ENCODE data around the gene SDF2L1.
"Not testable (repeated sequence)": the region's sequence is repeated elsewhere in the genome, so short reads cannot be mapped to it uniquely, and the experiment has no call there.

SDF2L1 gene

DNA sequence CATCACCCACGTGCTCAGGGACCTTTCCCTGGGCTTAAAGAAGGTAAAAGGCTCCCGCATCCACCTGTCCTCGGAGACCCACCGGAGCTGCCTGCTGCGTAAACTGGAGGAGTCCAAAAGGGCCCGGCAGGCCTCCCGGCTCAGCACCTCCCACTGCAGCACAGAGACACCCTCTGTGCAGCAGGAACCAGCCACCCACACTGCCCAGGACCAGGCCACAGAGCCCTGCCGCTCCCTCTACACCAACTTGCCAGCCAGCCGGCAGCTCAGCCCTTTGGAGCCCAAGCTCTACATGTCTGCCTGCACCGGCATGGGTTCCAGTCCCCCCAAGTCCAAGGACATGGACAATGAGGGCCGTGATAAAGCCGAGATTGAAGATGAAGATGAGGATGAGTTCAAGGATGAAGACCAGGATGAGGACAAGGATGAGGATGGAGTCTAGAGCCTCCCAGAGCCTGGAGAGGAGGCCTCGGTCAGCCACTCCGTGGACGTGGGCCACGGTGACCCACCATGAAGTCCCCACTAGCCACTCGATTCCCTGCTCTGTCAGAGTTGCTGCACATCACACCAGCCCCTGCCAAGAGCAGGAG, 5.4 kb upstream of the SDF2L1 start:
- DNase-seq (ENCODE audit: low read depth) = no peak

GRCh38 chr22:21637450-21637849, 4.7 kb upstream of the SDF2L1 start:
- not testable (repeated sequence) for DNase-seq (ENCODE audit: low read depth)

DNA sequence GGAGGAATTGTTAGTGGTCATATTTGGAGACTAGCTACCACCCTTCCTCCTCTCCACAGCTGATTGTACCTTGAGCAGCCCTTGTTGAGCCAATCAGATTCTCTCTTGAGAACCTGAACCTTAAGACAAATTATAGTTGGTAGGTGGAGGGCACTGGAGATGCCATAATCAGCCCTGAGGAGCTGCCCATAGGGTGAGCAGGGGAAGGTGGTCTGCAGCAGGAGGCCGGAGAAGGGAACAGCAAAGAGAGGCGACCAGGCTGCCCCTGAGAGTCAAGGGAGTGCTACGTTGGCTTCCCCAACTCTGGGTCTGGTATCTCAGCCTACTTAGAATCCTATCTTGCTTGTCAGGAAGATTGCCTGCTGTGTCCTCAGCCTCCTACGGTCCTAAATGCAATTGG, 2.7 kb upstream of the SDF2L1 start:
- DNase-seq (ENCODE audit: low read depth) = no peak

GRCh38 chr22:21640810-21641209, 1.3 kb upstream of the SDF2L1 start:
- no peak for DNase-seq (ENCODE audit: low read depth)

DNA sequence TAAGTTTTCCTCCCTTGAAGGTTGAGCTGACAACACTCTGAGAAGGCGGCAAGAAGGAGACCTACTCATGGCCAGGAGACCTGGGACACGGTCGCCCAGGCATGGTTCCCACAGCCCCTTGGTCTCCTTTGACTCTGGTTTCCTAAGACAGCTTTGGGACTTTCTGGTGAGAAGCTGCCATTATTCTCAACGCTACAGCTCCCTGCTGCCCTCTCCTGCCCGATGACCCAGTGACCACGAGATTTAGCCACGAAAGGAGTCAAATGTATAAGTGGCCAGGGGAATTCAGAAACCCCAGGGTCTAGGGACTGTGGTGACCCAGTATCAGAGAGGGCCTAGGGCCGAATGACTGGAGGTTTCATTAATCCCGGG, 699 bp upstream of the SDF2L1 start:
- no peak for DNase-seq (ENCODE audit: low read depth)

GRCh38 chr22:21642584-21643448, 714 bp downstream of the SDF2L1 start:
- DNase-seq (ENCODE audit: low read depth) = peak; percentile 36

GRCh38 chr22:21643533-21644357, 1.6 kb downstream of the SDF2L1 start:
- no peak for DNase-seq (ENCODE audit: low read depth)

DNA sequence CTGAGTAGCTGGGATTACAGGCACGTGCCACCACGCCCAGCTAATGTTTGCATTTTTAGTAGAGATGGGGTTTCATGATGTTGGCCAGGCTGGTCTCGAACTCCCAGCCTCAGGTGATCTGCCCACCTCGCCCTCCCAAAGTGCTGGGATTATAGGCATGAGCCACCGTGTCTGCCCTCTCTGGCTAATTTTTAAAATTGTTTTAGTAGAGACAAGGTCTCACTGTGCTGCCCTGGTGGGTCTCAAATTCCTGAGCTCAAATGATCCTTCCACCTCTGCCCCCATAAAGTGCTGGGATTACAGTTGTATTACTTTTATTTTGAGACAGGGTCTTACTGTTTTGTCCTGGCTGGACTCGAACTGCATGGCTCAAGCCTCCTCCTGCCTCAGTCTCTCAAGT, 3.4 kb downstream of the SDF2L1 start:
- DNase-seq (ENCODE audit: low read depth) = not testable (repeated sequence)

DNA sequence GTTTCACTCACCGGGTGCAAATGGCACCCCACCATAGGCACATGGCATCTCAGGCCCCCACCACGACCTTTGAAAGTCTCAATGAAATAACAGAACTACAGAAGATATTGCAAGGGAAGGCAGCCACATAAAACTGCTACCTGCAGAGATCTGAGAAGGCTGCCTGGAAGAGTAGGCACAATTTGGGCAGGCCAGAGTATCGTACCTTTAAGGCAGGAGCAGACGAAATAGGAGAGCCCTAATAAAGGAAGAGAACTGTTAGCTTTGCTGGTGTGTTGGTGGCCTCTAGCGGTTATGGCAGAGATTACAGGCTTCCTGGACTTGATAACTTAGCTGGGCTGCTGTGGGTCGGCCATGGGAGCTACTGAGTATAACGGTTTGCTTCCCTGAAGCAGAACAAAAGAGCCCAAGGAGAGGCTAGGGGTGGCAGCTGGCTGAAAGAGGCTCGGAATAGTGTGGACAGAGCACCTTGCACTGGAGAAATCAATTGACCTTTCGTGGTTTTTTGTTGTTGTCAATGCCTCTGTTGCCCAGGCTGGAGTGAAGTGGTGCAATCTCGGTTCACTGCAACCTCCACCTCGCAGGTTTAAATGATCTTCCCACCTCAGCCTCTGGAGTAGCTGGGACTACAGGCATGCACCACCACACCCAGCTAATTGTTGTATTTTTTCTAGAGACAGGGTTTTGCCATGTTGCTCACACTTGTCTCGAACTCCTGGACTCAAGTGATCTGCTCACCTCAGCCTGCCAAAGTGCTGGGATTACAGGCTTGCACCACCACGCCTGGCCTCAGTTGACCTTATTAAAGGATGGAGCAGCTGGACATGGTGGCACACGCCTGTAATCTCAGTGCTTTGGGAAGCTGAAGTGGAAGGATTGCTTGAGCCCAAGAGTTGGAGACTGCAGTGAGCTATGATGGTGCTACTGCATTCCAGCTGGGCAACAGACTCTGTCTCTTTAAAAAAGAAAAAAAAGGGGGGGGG, 4.8 kb downstream of the SDF2L1 start:
- peak; percentile 47 for DNase-seq (ENCODE audit: low read depth)

DNA sequence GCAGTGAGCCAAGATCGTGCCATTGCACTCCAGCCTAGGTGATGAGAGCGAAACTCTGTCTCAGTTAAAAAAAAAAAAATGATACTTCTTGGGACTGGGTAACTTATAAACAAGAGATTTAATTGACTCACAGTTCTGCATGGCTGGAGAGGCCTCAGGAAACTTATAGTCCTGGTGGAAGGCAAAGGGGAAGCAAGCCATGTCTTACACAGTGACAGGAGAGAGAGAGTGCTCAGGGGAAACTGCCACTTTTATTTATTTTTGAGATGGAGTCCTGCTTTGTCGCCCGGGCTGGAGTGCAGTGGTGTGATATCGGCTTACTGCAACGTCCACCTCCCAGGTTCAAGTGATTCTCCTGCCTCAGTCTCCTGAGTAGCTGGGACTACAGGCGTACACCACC, 8.2 kb downstream of the SDF2L1 start:
- DNase-seq (ENCODE audit: low read depth) = no peak

DNA sequence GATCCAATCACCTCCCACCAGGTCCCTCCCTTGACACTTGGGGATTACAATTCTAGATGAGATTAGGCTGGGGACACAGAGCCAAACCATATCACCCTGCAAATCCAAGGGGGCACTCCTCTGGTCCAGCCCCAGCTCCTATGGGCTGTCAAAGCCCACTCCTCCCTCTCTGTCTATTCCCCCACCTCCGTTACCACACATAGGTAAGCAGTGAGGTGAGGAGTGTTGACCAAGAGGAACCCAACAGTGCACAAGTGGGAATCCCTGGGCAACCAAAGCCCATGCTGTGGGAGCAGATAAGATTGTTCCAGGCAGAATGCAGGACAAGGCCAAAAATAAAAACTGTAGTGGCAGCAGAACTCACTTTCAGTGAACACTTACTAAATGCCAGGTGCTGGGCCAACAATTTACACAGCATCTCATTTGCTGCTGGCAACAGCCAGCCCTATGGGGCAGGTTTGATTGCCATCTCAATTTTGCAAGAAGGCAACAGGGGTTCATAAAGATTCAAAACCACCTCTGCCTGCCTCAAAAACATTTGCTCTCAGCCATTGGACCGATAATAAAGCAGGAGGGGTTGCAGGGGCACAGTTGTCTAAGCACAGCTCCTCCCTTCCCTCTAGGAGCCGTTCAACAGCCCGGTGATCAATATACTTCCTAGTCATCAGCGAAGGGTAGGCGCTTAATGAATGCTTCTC, 8.9 kb downstream of the SDF2L1 start:
- DNase-seq (ENCODE audit: low read depth) = no peak

DNA sequence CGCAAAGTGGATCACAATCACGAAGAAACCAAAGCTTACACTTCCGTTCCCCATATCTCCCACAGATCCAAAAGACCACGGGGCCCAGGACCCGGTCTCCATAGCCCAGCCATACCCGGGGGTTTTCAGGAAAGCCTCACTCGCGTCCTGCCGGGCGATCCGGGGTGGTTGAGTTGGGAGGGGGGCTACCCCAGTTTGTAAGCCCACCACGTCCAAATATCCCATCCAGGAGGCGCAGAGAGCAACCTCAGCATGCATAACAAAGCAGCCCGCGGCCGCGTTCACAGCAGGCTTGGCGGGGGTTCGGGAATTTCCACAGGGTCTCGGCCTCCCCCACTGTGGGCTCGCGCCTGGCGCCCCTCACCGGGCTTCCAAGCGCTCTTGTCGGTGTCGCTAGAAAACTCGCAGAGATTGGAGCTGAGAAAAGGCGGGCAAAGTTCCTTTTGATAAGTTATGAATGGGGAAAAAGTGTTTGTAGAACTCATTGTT, 9.5 kb downstream of the SDF2L1 start:
- DNase-seq (ENCODE audit: low read depth) = no peak

GRCh38 chr22:21652010-21652546, 10.0 kb downstream of the SDF2L1 start:
- peak; percentile 66 for DNase-seq (ENCODE audit: low read depth)

GRCh38 chr22:21652547-21653545, 10.7 kb downstream of the SDF2L1 start:
- DNase-seq (ENCODE audit: low read depth) = no peak

- no peak for DNase-seq (ENCODE audit: low read depth)
Observed at GRCh38 chr22:21657020-21657359, 14.9 kb downstream of the SDF2L1 start.

GRCh38 chr22:21657360-21658032, 15.4 kb downstream of the SDF2L1 start:
- DNase-seq (ENCODE audit: low read depth) = peak; percentile 62

DNA sequence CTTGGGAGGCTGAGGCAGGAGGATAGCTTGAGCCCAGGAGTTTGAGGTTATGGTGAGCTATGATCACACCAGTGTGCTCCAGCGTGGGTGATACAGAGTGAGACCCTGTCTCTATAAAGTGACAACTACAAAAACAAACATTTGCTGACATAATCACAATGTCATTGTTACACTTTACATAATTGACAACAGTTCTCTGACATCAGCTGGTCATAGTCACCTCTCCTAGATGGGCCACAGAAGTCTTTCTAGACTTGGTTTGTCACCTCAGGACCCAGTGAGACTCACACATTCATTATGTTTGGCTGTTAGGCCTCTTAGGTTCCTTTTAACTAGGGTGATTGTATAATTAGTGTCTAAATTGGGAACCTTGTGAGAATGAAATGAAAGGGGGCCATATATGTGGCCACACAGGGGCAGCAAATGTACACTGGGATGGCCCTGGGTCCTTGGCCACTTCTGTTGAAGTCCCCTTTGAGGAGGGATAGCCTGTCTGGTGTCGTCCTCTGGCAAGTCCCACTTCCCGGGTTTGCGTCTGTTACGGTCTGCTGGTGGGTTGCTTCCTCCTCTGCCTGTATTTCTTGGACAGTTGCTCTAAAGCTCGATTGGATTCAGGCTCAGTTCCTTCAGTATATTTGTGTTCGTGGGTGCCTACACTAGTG, 17.9 kb downstream of the SDF2L1 start:
- no peak for DNase-seq (ENCODE audit: low read depth)

- DNase-seq (ENCODE audit: low read depth) = no peak
Observed at GRCh38 chr22:21660904-21661303, 18.8 kb downstream of the SDF2L1 start.
